ENCODE measurements around the gene SKI.
A peak's percentile ranks its signal among the peaks of the same experiment; 100 is the strongest.

Gene SKI

GRCh38 chr1:2314803-2315673, 86.9 kb downstream of the SKI start:
- Histone ChIP-seq H3K4me2 (ENCODE audit: low read length) (no peak overlapping the region), H2AFZ (ENCODE audit: low read length) (no peak overlapping the region), H4K20me1 (ENCODE audit: insufficient read depth, low read length) (no peaks in the 10 kb centered on the region), H3K79me2 (ENCODE audit: insufficient read depth, low read length) (no peaks in the 10 kb centered on the region), H3K27me3 (ENCODE audit: insufficient read depth, low read length) (no peaks in the 10 kb centered on the region; the same call in 1 of the 2 replicates), H3K27ac (ENCODE audit: low read depth, low read length, poor library complexity, severe bottlenecking) (no peak overlapping the region), H3K4me1 (ENCODE audit: insufficient read depth, low read length, severe bottlenecking) (no peaks in the 10 kb centered on the region), H3K9me2 (ENCODE audit: low read depth, low read length) (no peaks in the 10 kb centered on the region), H3F3A (ENCODE audit: insufficient read depth, low read length) (no peaks in the 10 kb centered on the region), H3K9me3 (ENCODE audit: low read length) (no peaks in the 10 kb centered on the region), H3K9ac (ENCODE audit: low read length) (no peak overlapping the region), H3K4me3 (ENCODE audit: low read depth, low read length, poor library complexity, severe bottlenecking) (no peak overlapping the region), H3K36me3 (ENCODE audit: insufficient read depth, low read length) (no peaks in the 10 kb centered on the region)
- TF ChIP-seq EZH2 (IDR thresholded peaks at IDR 0.05; ENCODE audit: borderline replicate concordance, low read length) (no peak), CTCF (IDR thresholded peaks at IDR 0.05; ENCODE audit: low read length) (peak; percentile 41)

- Histone ChIP-seq H3K36me3 (ENCODE audit: insufficient read depth, low read length) (no peaks in the 10 kb centered on the region), H4K20me1 (ENCODE audit: insufficient read depth, low read length) (no peaks in the 10 kb centered on the region), H3K4me3 (ENCODE audit: low read depth, low read length, poor library complexity, severe bottlenecking) (no peak overlapping the region), H3K9me2 (ENCODE audit: low read depth, low read length) (no peaks in the 10 kb centered on the region), H3K27me3 (ENCODE audit: insufficient read depth, low read length) (no peaks in the 10 kb centered on the region; the same call in 1 of the 2 replicates), H3K79me2 (ENCODE audit: insufficient read depth, low read length) (no peaks in the 10 kb centered on the region), H2AFZ (ENCODE audit: low read length) (no peak overlapping the region), H3K4me2 (ENCODE audit: low read length) (no peak overlapping the region), H3F3A (ENCODE audit: insufficient read depth, low read length) (no peaks in the 10 kb centered on the region), H3K9ac (ENCODE audit: low read length) (no peak overlapping the region), H3K27ac (ENCODE audit: low read depth, low read length, poor library complexity, severe bottlenecking) (no peak overlapping the region), H3K4me1 (ENCODE audit: insufficient read depth, low read length, severe bottlenecking) (no peaks in the 10 kb centered on the region), H3K9me3 (ENCODE audit: low read length) (no peaks in the 10 kb centered on the region)
- no peak for TF ChIP-seq CTCF (IDR thresholded peaks at IDR 0.05; ENCODE audit: low read length)
- no peak for TF ChIP-seq EZH2 (IDR thresholded peaks at IDR 0.05; ENCODE audit: borderline replicate concordance, low read length)
Observed at GRCh38 chr1:2315674-2316450, 87.7 kb downstream of the SKI start.

- Histone ChIP-seq H3K27me3 (ENCODE audit: insufficient read depth, low read length) (no peaks in the 10 kb centered on the region; the same call in 1 of the 2 replicates), H3K9me2 (ENCODE audit: low read depth, low read length) (no peaks in the 10 kb centered on the region), H3K79me2 (ENCODE audit: insufficient read depth, low read length) (no peaks in the 10 kb centered on the region), H3F3A (ENCODE audit: insufficient read depth, low read length) (no peaks in the 10 kb centered on the region), H4K20me1 (ENCODE audit: insufficient read depth, low read length) (no peaks in the 10 kb centered on the region), H3K27ac (ENCODE audit: low read depth, low read length, poor library complexity, severe bottlenecking) (no peak overlapping the region), H2AFZ (ENCODE audit: low read length) (no peak overlapping the region), H3K4me1 (ENCODE audit: insufficient read depth, low read length, severe bottlenecking) (no peaks in the 10 kb centered on the region), H3K4me2 (ENCODE audit: low read length) (no peak overlapping the region), H3K9ac (ENCODE audit: low read length) (no peak overlapping the region), H3K36me3 (ENCODE audit: insufficient read depth, low read length) (no peaks in the 10 kb centered on the region), H3K4me3 (ENCODE audit: low read depth, low read length, poor library complexity, severe bottlenecking) (no peak overlapping the region), H3K9me3 (ENCODE audit: low read length) (no peaks in the 10 kb centered on the region)
- no peak for TF ChIP-seq EZH2 (IDR thresholded peaks at IDR 0.05; ENCODE audit: borderline replicate concordance, low read length)
- no peak for TF ChIP-seq CTCF (IDR thresholded peaks at IDR 0.05; ENCODE audit: low read length)
Observed at GRCh38 chr1:2316451-2316961, 88.4 kb downstream of the SKI start.

Data from OCI-LY1 (cell line).